ENCODE results near the gene SLC37A3.

SLC37A3 gene

GRCh38 chr7:140400381-140400780, 2.1 kb upstream of the SLC37A3 start:
- no peak for DNase-seq

- no peak for DNase-seq
Observed at GRCh38 chr7:140398821-140399220, 491 bp upstream of the SLC37A3 start.

- DNase-seq, result no peak
Observed at GRCh38 chr7:140393756-140394306, 4.5 kb downstream of the SLC37A3 start.

- DNase-seq, result no peak
Observed at GRCh38 chr7:140391634-140392033, 6.7 kb downstream of the SLC37A3 start.

GRCh38 chr7:140390466-140391190, 7.7 kb downstream of the SLC37A3 start:
- no peak for DNase-seq

- no peak for DNase-seq
Observed at GRCh38 chr7:140390034-140390433, 8.3 kb downstream of the SLC37A3 start.

GRCh38 chr7:140389445-140389844, 8.9 kb downstream of the SLC37A3 start:
- DNase-seq, result no peak

- DNase-seq, result no peak
Observed at GRCh38 chr7:140384894-140385545, 13.3 kb downstream of the SLC37A3 start.

GRCh38 chr7:140383954-140384713, 14.2 kb downstream of the SLC37A3 start:
- no peak for DNase-seq

GRCh38 chr7:140375892-140376730, 22.2 kb downstream of the SLC37A3 start:
- DNase-seq, result no peak

GRCh38 chr7:140375323-140375722, 23.0 kb downstream of the SLC37A3 start:
- no peak for DNase-seq

- DNase-seq, result no peak
Observed at GRCh38 chr7:140369294-140369693, 29.0 kb downstream of the SLC37A3 start.

- DNase-seq, result no peak
Observed at GRCh38 chr7:140367528-140367927, 30.8 kb downstream of the SLC37A3 start.

GRCh38 chr7:140364819-140365218, 33.5 kb downstream of the SLC37A3 start:
- DNase-seq, result no peak

GRCh38 chr7:140360697-140361229, 37.6 kb downstream of the SLC37A3 start:
- DNase-seq, result no peak

- no peak for DNase-seq
Observed at GRCh38 chr7:140358412-140359051, 39.8 kb downstream of the SLC37A3 start.

- no peak for DNase-seq
Observed at GRCh38 chr7:140358024-140358411, 40.3 kb downstream of the SLC37A3 start.

GRCh38 chr7:140350056-140350455, 48.3 kb downstream of the SLC37A3 start:
- no peak for DNase-seq

GRCh38 chr7:140349144-140349771, 49.1 kb downstream of the SLC37A3 start:
- no peak for DNase-seq

GRCh38 chr7:140348161-140348849, 50.0 kb downstream of the SLC37A3 start:
- DNase-seq, result no peak

GRCh38 chr7:140347218-140347617, 51.1 kb downstream of the SLC37A3 start:
- DNase-seq, result no peak

Data from activated CD8-positive, alpha-beta memory T cell treated with anti-CD3 and anti-CD28 coated beads, Interleukin-2, amount 50 U/mL, for 4 hours (primary cell).